WTC11 (cell line): ENCODE data around the gene PDE8A. TPM values are rescaled to one million over a fixed set of nuclear protein-coding genes. Genes with fewer than 3 reads are reported as not detected.
A peak's percentile ranks its signal among the peaks of the same experiment; 100 is the strongest.

Source experiments
- ATAC-seq: fragments of 200-7000 bp; cut with Tn5 transposase; 2 replicates; pipeline ENCODE4 v1.10.0; 2021; ENCODE audit warnings: mild to moderate bottlenecking, moderate library complexity
- Bru-seq: library from RNA; stranded (reverse); fragments of 400-500 nt; gene quantifications from one replicate; lab custom pipeline; 2021; lab: Mats Ljungman, UMichigan
- CTCF ChIA-PET: fragments of 300-600 bp; sonication (Branson Sonifier 250); formaldehyde crosslinking; loops from one replicate; lab custom pipeline; 2021; ENCODE audit warnings: antibody characterized with exemption; lab: Charles Lee
- POLR2A ChIA-PET: fragments of 350-600 bp; sonication (Branson Sonifier 250); formaldehyde crosslinking; loops from one replicate; lab custom pipeline; 2021; ENCODE audit warnings: antibody characterized with exemption; lab: Charles Lee
- DNase-seq: peaks from one replicate; pipeline ENCODE4 v3.0.0; 2021; ENCODE audit warnings: low spot score
- H3K27ac Mint-ChIP-seq: 2 replicates; pipeline ENCODE4 v1.8.0; 2021; ENCODE audit warnings: mixed read lengths
- H3K27me3 Mint-ChIP-seq: 2 replicates; pipeline ENCODE4 v1.8.0; 2021; ENCODE audit warnings: low read depth, mild to moderate bottlenecking, moderate library complexity, mixed read lengths
- H3K36me3 Mint-ChIP-seq: 2 replicates; pipeline ENCODE4 v1.8.0; 2021; ENCODE audit warnings: mixed read lengths
- H3K4me1 Mint-ChIP-seq: 2 replicates; pipeline ENCODE4 v1.8.0; 2022; ENCODE audit warnings: mixed read lengths
- H3K4me3 Mint-ChIP-seq: 2 replicates; pipeline ENCODE4 v1.8.0; 2021; ENCODE audit warnings: mild to moderate bottlenecking, moderate library complexity, mixed read lengths
- H3K9me3 Mint-ChIP-seq: 2 replicates; pipeline ENCODE4 v1.8.0; 2021; ENCODE audit warnings: mixed read lengths
- CBFB ChIP-seq: sonication (generic); formaldehyde crosslinking; IDR thresholded peaks from 2 replicates; pipeline ENCODE4 v1.8.1; 2022; ENCODE audit warnings: mild to moderate bottlenecking, low read depth, missing genetic modification reagents
- E2F5 ChIP-seq: sonication (generic); formaldehyde crosslinking; IDR thresholded peaks from 2 replicates; pipeline ENCODE4 v1.8.1; 2022; ENCODE audit warnings: mild to moderate bottlenecking, moderate library complexity, missing genetic modification reagents
- ETV6 ChIP-seq: sonication (generic); formaldehyde crosslinking; IDR thresholded peaks from 2 replicates; pipeline ENCODE4 v1.8.1; 2022; ENCODE audit warnings: mild to moderate bottlenecking, missing genetic modification reagents
- FOXP1 ChIP-seq: sonication (generic); formaldehyde crosslinking; IDR thresholded peaks from 2 replicates; pipeline ENCODE4 v1.8.0; 2022; ENCODE audit warnings: missing genetic modification reagents, mild to moderate bottlenecking, moderate library complexity, borderline replicate concordance
- NFYB ChIP-seq: sonication (generic); formaldehyde crosslinking; conservative IDR thresholded peaks from 2 replicates; pipeline ENCODE4 v1.8.0; 2022; ENCODE audit warnings: low read depth, missing genetic modification reagents
- NR1H2 ChIP-seq: sonication (generic); formaldehyde crosslinking; IDR thresholded peaks from 2 replicates; pipeline ENCODE4 v1.9.0; 2021; ENCODE audit warnings: mild to moderate bottlenecking, moderate library complexity, missing genetic modification reagents
- NR2C2 ChIP-seq: sonication (generic); formaldehyde crosslinking; IDR thresholded peaks from 2 replicates; pipeline ENCODE4 v1.8.0; 2022; ENCODE audit warnings: mild to moderate bottlenecking, missing genetic modification reagents
- PRRX2 ChIP-seq: fragments of 250-450 bp; sonication (Bioruptor Pico); IDR thresholded peaks from 2 replicates; pipeline ENCODE4 v1.8.0; 2021; ENCODE audit warnings: mild to moderate bottlenecking
- RELA ChIP-seq: sonication (generic); formaldehyde crosslinking; IDR thresholded peaks from 2 replicates; pipeline ENCODE4 v1.8.1; 2022; ENCODE audit warnings: missing genetic modification reagents, mild to moderate bottlenecking, borderline replicate concordance
- SMAD3 ChIP-seq: sonication (generic); formaldehyde crosslinking; IDR thresholded peaks from 2 replicates; pipeline ENCODE4 v1.8.0; 2022; ENCODE audit warnings: missing genetic modification reagents, mild to moderate bottlenecking, borderline replicate concordance
- SP1 ChIP-seq: sonication (generic); formaldehyde crosslinking; conservative IDR thresholded peaks from 2 replicates; pipeline ENCODE4 v1.8.1; 2022; ENCODE audit warnings: missing genetic modification reagents
- TP53 ChIP-seq: sonication (generic); formaldehyde crosslinking; IDR thresholded peaks from 2 replicates; pipeline ENCODE4 v1.8.1; 2023; ENCODE audit warnings: mild to moderate bottlenecking, missing genetic modification reagents
- ZNF121 ChIP-seq: sonication (generic); formaldehyde crosslinking; IDR thresholded peaks from 2 replicates; pipeline ENCODE4 v1.8.0; 2023; ENCODE audit warnings: missing genetic modification reagents
- ZNF219 ChIP-seq: sonication (generic); formaldehyde crosslinking; IDR thresholded peaks from 2 replicates; pipeline ENCODE4 v1.8.0; 2023; ENCODE audit warnings: missing genetic modification reagents, mild to moderate bottlenecking, borderline replicate concordance
- ZNF281 ChIP-seq: sonication (generic); formaldehyde crosslinking; IDR thresholded peaks from 2 replicates; pipeline ENCODE4 v1.8.0; 2023; ENCODE audit warnings: mild to moderate bottlenecking, missing genetic modification reagents
- ZNF396 ChIP-seq: fragments of 250-450 bp; sonication (Bioruptor Pico); IDR thresholded peaks from 2 replicates; pipeline ENCODE4 v1.8.0; 2021; ENCODE audit warnings: mild to moderate bottlenecking, moderate library complexity, borderline replicate concordance
- ZNF671 ChIP-seq: fragments of 250-450 bp; sonication (Bioruptor Pico); IDR thresholded peaks from 2 replicates; pipeline ENCODE4 v1.8.0; 2021; ENCODE audit warnings: mild to moderate bottlenecking
- long read RNA-seq, 3 experiments: library from RNA in 1 of 3; library from capped mRNA in 1 of 3; library from polyadenylated mRNA in 1 of 3; unstranded in 2 of 3; stranded (forward) in 1 of 3; transcript quantifications; one replicate each; pipeline ENCODE4 v2.0.0, GENCODE V29; 2021
- total RNA-seq: library from RNA; stranded (reverse); gene quantifications from 3 replicates; pipeline ENCODE4 v1.2.3, GENCODE V29; 2021
- TF ChIP-seq, protein P1 (sequence below): sonication (generic); formaldehyde crosslinking; IDR thresholded peaks from 2 replicates; pipeline ENCODE4 v1.8.1; 2023; ENCODE audit warnings: mild to moderate bottlenecking, missing genetic modification reagents, moderate library complexity

PDE8A gene
- total RNA-seq = 10.2 to 13.9 TPM (median 12.7 TPM) in 3 replicates
- percentile 66 among the genes with signal in this experiment for Bru-seq, nascent RNA
- long read RNA-seq, experiment 1, transcript PDE8A-203 (22 exons, 3,912 nt) = major isoform, 11 of 33 reads
- long read RNA-seq, experiment 1, partial matches to known transcripts = 3 of 33 reads
- long read RNA-seq, experiment 1, other reads (novel, unspliced or antisense) = 16 of 33 reads
- long read RNA-seq, experiment 2, partial matches to known transcripts = 5 of 9 reads
- long read RNA-seq, experiment 2, other reads (novel, unspliced or antisense) = 2 of 9 reads
- long read RNA-seq, experiment 3 = 0 reads

- no peak within 1 kb of the TSS; the same call in 1 of the 2 replicates for H3K27ac Mint-ChIP-seq
- H3K27me3 Mint-ChIP-seq = peaks cover 54% of the 10 kb centered on the region
- POLR2A ChIA-PET = interaction anchor here (0.6 to 2.0 kb wide), 2 partner anchors 27 to 1494 kb away, joined by 3 to 5 read pairs; no protein-coding TSS in a partner anchor
- H3K4me3 Mint-ChIP-seq = peak within 1 kb of the TSS; percentile 89
- H3K36me3 Mint-ChIP-seq = no peaks in the 10 kb centered on the region
- ATAC-seq (peak; percentile 1; the same call in 1 of the 2 replicates), DNase-seq (peak; percentile 46)
- peaks cover 29% of the 10 kb centered on the region for H3K4me1 Mint-ChIP-seq
- no peaks in the 10 kb centered on the region for H3K9me3 Mint-ChIP-seq
- peak; percentile 42; the same call in 1 of the 2 replicates for TF ChIP-seq TP53 (CRISPR knock-in tag)
- 0 out of 2 replicates have a peak, but pooled peaks have one; percentile 15 for TF ChIP-seq ETV6 (CRISPR knock-in tag)
- TF ChIP-seq E2F5 (CRISPR knock-in tag) = no peak
- CTCF ChIA-PET = interaction anchor here (0.9 to 2.7 kb wide), 7 partner anchors 25 to 187 kb away, joined by 3 to 22 read pairs (median 10); no protein-coding TSS in a partner anchor
Observed at GRCh38 chr15:84981711-84982300, at the start of gene PDE8A. Gene PDE8A, plus strand, starts transcription at chr15:84981856. Its CDS starts 307 bp downstream, at chr15:84982163.

DNA sequence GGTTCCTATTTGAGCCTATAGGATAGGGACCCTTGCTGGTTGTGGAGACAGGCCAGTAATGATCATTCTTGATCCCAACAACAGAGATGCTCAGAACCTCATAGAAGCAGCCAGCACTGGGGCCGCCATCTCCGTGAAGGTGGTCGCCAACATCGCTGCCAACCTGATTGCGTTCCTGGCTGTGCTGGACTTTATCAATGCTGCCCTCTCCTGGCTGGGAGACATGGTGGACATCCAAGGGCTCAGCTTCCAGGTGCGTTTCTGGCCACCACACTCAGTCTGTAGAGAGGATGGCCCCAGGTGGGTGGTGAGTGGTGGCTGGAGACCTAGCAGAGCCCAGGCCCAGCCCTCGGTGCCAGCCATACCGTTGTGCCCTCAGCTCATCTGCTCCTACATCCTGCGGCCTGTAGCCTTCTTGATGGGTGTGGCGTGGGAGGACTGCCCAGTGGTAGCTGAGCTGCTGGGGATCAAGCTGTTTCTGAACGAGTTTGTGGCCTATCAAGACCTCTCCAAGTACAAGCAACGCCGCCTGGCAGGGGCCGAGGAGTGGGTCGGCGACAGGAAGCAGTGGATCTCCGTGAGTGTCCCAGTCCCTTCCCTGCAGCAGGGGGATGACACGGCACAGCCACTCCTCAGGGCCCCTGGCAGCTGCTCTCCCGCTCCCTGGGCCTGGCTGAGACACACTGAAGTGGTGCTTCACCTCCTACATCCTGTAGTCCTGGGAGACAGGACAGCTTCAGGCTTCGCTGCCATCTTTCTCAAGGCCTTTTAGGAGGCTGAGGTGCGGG lies 46.5 kb upstream of the PDE8A start:
- DNase-seq (peak; percentile 56), ATAC-seq (peak; percentile 93)
- Mint-ChIP-seq H3K27ac (no peak overlapping the region), H3K4me3 (no peak overlapping the region), H3K9me3 (0 out of 2 replicates have a peak, but pooled peaks cover 4% of the 10 kb centered on the region), H3K4me1 (no peaks in the 10 kb centered on the region), H3K36me3 (no peaks in the 10 kb centered on the region), H3K27me3 (no peaks in the 10 kb centered on the region)
- TF ChIP-seq NR1H2 (CRISPR knock-in tag) = no peak
- TF ChIP-seq PRRX2 = no peak
- ChIA-PET CTCF (interaction anchor here (0.6 to 1.8 kb wide), 12 partner anchors 9 to 364 kb away, joined by 3 to 9 read pairs (median 4); no protein-coding TSS in a partner anchor), POLR2A (no interaction called here)

GRCh38 chr15:84937144-84937543 lies 44.5 kb upstream of the PDE8A start:
- Mint-ChIP-seq H3K36me3 (no peaks in the 10 kb centered on the region), H3K4me1 (no peaks in the 10 kb centered on the region), H3K4me3 (no peak overlapping the region), H3K27ac (peak overlapping the region; percentile 72; the same call in 1 of the 2 replicates), H3K27me3 (no peaks in the 10 kb centered on the region), H3K9me3 (0 out of 2 replicates have a peak, but pooled peaks cover 4% of the 10 kb centered on the region)
- ChIA-PET POLR2A (interaction anchor here (0.7 kb wide), 1 partner anchor 72 kb away, joined by 3 read pairs; no protein-coding TSS in a partner anchor), CTCF (interaction anchor here (0.7 to 1.2 kb wide), 5 partner anchors 9 to 350 kb away, joined by 3 to 6 read pairs (median 5); no protein-coding TSS in a partner anchor)
- no peak for ATAC-seq
- DNase-seq = no peak
- TF ChIP-seq E2F5 (CRISPR knock-in tag) (no peak), ZNF671 (CRISPR knock-in tag) (no peak), TP53 (CRISPR knock-in tag) (no peak), NR2C2 (CRISPR knock-in tag) (no peak), SP1 (no peak), CBFB (no peak), ZNF396 (CRISPR knock-in tag) (no peak), ZNF219 (CRISPR knock-in tag) (no peak), ZNF121 (CRISPR knock-in tag) (no peak), RELA (CRISPR knock-in tag) (no peak), SMAD3 (CRISPR knock-in tag) (no peak), ZNF281 (CRISPR knock-in tag) (no peak), NFYB (CRISPR knock-in tag) (no peak), FOXP1 (CRISPR knock-in tag) (no peak)
- TF ChIP-seq, protein P1, sequence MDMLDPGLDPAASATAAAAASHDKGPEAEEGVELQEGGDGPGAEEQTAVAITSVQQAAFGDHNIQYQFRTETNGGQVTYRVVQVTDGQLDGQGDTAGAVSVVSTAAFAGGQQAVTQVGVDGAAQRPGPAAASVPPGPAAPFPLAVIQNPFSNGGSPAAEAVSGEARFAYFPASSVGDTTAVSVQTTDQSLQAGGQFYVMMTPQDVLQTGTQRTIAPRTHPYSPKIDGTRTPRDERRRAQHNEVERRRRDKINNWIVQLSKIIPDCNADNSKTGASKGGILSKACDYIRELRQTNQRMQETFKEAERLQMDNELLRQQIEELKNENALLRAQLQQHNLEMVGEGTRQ (CRISPR knock-in tag) = no peak
